Stimulated activated memory B cell treated with anti-CD40 and anti-IgM and Interleukin-4, amounts not matched to agents 10 μg/mL and 1 μg/mL and 100 μg/mL, for 72 hours (primary cell): ENCODE data around the gene COL4A4.

ENCODE experiments used
- ATAC-seq: fragments of 150-1000 bp; cut with Tn5 transposase; 2 replicates; pipeline ENCODE4 v1.10.0; 2021
- H3K27ac Mint-ChIP-seq: one replicate; pipeline ENCODE4 v1.8.0; 2022; ENCODE audit warnings: mild to moderate bottlenecking, mixed read lengths
- H3K27me3 Mint-ChIP-seq: one replicate; pipeline ENCODE4 v1.8.0; 2022; ENCODE audit warnings: mixed read lengths
- H3K36me3 Mint-ChIP-seq: one replicate; pipeline ENCODE4 v1.8.0; 2022; ENCODE audit warnings: mixed read lengths
- H3K4me1 Mint-ChIP-seq: one replicate; pipeline ENCODE4 v1.8.0; 2022; ENCODE audit warnings: mixed read lengths
- H3K4me3 Mint-ChIP-seq: one replicate; pipeline ENCODE4 v1.8.0; 2022; ENCODE audit warnings: mild to moderate bottlenecking, moderate library complexity, mixed read lengths
- H3K9me3 Mint-ChIP-seq: one replicate; pipeline ENCODE4 v1.8.0; 2022; ENCODE audit warnings: mixed read lengths

COL4A4 gene

DNA sequence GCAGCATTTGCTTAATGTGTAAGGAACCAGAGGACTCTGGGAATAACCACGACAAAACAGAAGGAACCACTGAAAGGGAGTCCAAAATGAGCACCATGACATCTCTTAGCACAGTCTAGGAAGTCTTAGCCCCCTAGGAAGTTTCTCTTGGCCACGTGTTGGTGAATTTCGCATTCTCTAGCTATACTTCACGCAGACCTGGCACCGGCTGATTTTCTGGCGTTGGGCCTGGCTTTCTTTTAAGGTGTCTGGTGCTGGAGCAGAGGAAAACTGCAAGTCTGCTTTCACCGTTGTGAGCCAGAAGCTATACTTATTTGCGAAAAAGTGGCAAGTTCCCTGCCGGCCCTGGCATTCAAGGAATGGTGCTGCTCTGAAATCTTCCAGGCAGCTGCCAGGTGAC lies 156.9 kb downstream of the COL4A4 start:
- H3K4me3 Mint-ChIP-seq = no peak overlapping the region
- peaks cover 2% of the 10 kb centered on the region for H3K9me3 Mint-ChIP-seq
- ATAC-seq = no peak
- H3K36me3 Mint-ChIP-seq = peaks cover 46% of the 10 kb centered on the region
- H3K27ac Mint-ChIP-seq = no peak overlapping the region
- no peaks in the 10 kb centered on the region for H3K27me3 Mint-ChIP-seq
- no peaks in the 10 kb centered on the region for H3K4me1 Mint-ChIP-seq

DNA sequence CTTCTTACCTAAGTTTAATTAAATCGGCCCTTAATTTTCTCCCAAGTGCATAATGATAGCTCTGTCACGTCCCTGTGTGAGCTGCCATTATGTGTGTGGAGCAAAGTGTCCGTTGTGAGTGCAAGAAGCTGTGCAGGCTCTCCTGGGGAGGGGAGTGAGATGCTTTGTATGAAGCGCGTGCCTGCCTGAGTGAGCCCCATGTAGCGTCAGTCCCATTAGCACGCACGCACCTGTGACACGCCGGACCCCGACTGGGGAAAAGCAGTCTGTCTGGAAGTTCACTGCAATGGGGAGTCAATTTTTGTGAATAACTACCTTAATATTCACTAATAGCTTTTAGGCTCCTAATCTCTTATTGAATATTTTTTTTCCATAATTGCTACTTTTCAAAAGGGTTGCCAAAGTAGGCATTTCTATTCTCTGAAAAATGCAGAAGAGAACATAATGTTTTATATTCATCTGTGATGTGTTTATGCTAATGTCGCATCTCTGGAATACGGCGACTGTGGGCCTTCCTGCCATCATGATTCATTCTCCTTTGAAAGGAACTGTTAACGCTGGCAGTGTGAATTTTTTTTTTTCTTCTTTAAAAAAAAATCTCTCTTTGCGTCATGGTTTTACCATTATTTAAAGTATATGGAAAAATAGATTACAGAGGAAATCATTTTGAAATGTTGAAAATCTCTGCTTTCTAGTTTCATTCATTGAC lies 157.7 kb downstream of the COL4A4 start:
- H3K4me3 Mint-ChIP-seq = no peak overlapping the region
- no peaks in the 10 kb centered on the region for H3K4me1 Mint-ChIP-seq
- H3K27ac Mint-ChIP-seq = no peak overlapping the region
- ATAC-seq = no peak
- peaks cover 52% of the 10 kb centered on the region for H3K36me3 Mint-ChIP-seq
- H3K27me3 Mint-ChIP-seq = no peaks in the 10 kb centered on the region
- H3K9me3 Mint-ChIP-seq = peaks cover 2% of the 10 kb centered on the region

DNA sequence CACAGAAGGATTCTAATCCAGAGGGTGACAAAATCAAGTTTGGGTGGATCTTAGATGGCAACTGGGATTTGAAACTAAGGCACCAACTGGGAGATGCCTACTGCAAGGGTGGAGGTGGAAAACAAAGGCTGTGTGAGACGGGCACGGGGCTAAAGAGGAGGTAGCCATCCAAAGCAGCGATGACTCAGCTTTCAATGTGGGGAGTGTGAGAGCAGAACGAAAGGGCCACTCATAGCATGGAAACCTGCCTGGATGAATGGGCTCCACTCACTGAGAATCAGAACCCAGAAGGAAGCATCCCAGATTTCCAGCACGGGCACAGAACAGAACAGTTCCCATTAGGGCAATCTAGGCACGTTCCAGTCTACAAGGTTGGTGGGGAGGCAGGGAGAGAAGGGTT lies 159.5 kb downstream of the COL4A4 start:
- no peaks in the 10 kb centered on the region for H3K4me1 Mint-ChIP-seq
- ATAC-seq = no peak
- peaks cover 69% of the 10 kb centered on the region for H3K36me3 Mint-ChIP-seq
- no peaks in the 10 kb centered on the region for H3K27me3 Mint-ChIP-seq
- H3K9me3 Mint-ChIP-seq = peaks cover 2% of the 10 kb centered on the region
- no peak overlapping the region for H3K4me3 Mint-ChIP-seq
- no peak overlapping the region for H3K27ac Mint-ChIP-seq

DNA sequence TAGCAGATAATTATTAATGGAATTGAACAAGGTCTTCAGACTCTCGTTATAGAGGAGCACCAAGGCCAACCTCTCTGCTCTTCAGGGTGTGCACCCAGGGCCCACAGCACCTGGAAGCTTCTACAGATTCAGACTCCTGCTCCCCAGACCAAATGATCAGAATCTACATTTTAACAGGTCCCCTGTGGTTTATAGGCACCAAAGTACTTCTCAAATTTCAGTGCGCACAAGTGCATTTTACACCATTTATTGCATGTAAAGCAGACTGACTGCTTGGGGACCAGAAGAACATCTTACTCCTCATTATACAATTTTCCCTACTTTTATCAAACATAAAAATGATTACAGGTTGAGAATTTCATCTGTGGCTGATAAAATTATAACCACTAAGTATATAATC lies 163.9 kb downstream of the COL4A4 start:
- no peak for ATAC-seq
- H3K27me3 Mint-ChIP-seq = no peaks in the 10 kb centered on the region
- no peak overlapping the region for H3K27ac Mint-ChIP-seq
- peaks cover 6% of the 10 kb centered on the region for H3K4me1 Mint-ChIP-seq
- peaks cover 64% of the 10 kb centered on the region for H3K36me3 Mint-ChIP-seq
- H3K9me3 Mint-ChIP-seq = peaks cover 2% of the 10 kb centered on the region
- H3K4me3 Mint-ChIP-seq = no peak overlapping the region

DNA sequence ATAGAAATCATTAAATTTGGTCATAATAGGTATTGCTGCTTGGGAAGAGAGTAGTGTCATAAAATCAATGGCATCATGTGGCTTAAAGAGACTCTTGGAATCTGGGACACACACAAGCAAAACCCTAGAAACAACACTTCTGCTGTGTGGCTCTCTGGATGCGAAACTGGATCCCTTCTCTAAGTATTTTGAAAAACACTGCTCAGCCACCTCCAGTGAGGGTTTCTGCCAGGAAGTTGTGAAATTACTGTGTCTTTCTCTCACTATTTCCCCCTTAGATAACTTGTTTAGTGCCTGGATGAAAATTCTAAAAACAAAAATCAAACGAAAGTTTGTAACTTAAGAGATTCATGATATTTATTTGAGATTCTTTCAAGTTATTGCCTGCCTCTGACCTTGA lies 164.3 kb downstream of the COL4A4 start:
- Mint-ChIP-seq H3K9me3 (peaks cover 2% of the 10 kb centered on the region), H3K36me3 (peaks cover 68% of the 10 kb centered on the region), H3K27me3 (no peaks in the 10 kb centered on the region), H3K4me3 (no peak overlapping the region), H3K27ac (no peak overlapping the region), H3K4me1 (peaks cover 6% of the 10 kb centered on the region)
- no peak for ATAC-seq

DNA sequence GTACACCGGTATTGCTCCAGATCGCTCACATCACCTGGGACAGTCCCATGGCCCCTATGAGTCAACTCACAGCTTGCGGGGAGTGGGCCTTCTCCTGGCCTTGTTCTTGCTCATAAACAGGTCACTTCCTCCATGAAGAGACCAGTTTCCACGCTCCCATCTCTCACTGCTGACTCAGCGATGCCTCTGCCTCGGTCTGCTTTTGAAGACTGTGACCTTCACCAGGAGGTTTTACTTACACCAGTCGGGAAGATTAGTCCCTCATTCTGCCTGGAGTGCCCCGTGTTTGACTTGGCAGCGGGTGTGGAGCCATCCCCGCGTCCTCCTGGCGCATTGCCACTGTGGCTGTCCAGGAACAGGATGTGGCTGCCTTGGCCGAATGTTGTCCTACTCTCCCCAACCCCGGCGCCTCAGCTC lies 168.4 kb downstream of the COL4A4 start:
- Mint-ChIP-seq H3K36me3 (peaks cover 46% of the 10 kb centered on the region), H3K27ac (peak overlapping the region; percentile 48), H3K9me3 (no peaks in the 10 kb centered on the region), H3K27me3 (no peaks in the 10 kb centered on the region), H3K4me1 (peaks cover 6% of the 10 kb centered on the region), H3K4me3 (no peak overlapping the region)
- ATAC-seq = peak; percentile 77

DNA sequence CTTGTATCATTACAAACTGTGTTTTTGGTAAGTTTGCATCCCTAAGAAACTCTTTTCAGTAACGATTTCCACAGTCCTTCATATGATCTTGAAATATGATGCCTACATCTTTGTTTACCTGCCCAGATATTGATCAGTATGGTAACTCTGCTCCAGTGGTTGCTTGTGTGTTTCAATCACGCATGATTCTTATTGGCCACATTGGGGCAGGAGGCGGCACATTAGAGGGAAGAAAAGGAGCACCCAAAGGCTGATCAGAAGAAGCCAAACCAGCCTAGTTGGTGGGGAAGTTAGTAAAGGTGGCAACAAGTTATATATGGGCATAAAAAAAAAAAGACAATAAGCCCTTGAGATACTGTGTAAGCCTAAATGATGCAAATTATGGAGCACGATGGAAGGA lies 169.2 kb downstream of the COL4A4 start:
- no peak overlapping the region for H3K4me3 Mint-ChIP-seq
- no peaks in the 10 kb centered on the region for H3K9me3 Mint-ChIP-seq
- peak overlapping the region; percentile 48 for H3K27ac Mint-ChIP-seq
- no peak for ATAC-seq
- H3K27me3 Mint-ChIP-seq = no peaks in the 10 kb centered on the region
- H3K4me1 Mint-ChIP-seq = peaks cover 6% of the 10 kb centered on the region
- H3K36me3 Mint-ChIP-seq = peaks cover 37% of the 10 kb centered on the region

DNA sequence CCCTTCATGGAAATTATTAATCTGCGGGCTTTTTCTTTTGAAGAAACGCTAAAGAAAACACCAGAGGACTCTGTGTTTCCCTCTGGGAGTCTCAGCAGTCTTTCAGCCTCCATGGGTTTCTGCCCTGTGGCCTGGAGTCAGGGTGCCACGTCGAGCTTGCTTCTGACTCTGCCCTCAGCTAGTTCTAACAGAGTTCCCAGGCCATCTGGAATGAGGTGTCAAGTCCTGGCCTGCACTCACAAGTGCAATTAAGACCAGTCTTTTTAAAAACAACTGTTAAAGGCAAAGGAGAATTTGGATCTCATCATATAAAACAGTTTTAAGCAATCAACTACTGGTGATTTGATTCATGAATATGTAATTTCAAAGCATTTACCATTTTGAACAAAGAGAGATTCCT lies 170.8 kb downstream of the COL4A4 start:
- Mint-ChIP-seq H3K4me1 (peaks cover 6% of the 10 kb centered on the region), H3K4me3 (no peak overlapping the region), H3K27ac (no peak overlapping the region), H3K27me3 (no peaks in the 10 kb centered on the region), H3K9me3 (no peaks in the 10 kb centered on the region), H3K36me3 (peaks cover 30% of the 10 kb centered on the region)
- no peak for ATAC-seq

DNA sequence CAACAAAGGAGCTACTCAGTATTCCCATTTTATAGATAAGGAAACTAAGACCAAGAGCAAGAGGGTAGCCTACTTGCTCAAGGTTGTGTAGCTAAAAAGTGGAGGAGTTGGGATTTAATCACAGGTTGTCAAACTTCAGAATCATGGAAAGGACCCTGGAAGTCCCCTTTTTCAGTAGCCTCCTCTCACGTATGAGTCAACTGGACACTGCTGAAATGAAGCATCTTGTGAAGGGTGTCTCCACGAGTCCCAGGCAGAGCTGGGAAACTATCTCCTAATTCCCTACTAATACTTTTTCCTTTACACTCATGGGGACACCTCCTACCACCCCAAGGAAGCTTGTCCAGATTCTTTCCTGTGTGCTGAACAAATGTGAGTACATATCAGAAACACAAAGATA lies 172.3 kb downstream of the COL4A4 start:
- ATAC-seq = no peak
- Mint-ChIP-seq H3K4me3 (no peak overlapping the region), H3K27ac (no peak overlapping the region), H3K27me3 (no peaks in the 10 kb centered on the region), H3K36me3 (peaks cover 38% of the 10 kb centered on the region), H3K4me1 (peaks cover 6% of the 10 kb centered on the region), H3K9me3 (no peaks in the 10 kb centered on the region)

DNA sequence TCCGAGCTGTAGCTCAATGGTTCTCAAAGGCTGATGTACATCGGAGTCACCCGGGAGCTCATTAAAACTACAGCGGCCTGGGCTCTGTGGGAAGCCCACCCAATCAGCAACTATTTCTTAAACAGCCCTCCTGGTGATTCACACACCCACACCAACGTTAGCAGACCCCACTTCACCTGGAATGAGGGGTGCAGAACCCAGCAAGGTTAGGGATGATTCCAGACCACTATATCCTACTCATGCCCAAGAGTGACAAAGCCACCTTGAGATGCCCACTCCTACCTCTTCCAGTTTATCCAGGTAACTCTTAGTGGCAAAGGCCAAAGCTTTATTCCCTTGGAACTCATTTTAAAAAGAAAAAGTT lies 178.4 kb downstream of the COL4A4 start:
- Mint-ChIP-seq H3K4me3 (no peak overlapping the region), H3K27me3 (no peaks in the 10 kb centered on the region), H3K27ac (peak overlapping the region; percentile 80), H3K4me1 (peaks cover 20% of the 10 kb centered on the region), H3K9me3 (no peaks in the 10 kb centered on the region), H3K36me3 (peaks cover 28% of the 10 kb centered on the region)
- ATAC-seq = no peak

DNA sequence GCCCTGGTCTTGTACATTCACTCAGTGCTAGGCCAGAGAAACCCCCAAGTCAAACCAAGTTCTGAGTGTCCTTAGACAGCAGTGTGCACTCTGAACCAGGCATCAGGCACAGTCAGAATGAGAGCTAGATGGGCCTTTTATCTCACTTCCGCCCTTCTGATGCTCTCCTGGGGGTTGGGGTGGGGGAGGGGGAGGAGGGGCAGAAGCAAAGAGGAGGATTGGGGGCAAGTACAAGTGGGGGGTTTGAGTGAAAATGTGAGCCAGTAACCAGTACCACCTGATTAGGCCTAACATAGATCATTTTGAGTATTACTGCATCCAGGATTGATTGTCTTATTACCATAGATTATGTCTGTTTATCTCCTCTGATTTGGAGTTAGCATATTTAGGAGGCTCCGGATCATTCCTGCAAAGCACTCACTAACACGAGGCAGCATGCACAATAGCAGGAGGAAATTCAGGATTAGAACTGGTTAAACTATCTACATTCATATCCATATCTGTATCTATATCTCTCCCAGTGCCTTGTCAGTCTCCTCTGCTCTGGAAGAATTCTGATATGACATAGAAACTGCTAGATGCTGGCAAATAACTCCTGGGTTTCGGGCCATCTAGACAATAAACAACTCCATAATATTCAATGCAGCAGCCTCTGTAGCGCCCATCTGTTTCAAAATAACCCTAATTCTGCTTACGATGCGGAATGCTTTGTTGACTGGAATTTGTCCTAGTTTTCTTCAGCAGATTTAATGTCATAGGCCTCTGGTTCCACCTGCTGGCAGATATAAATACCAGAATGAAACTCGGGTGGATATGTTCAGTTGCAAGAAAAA lies 179.0 kb downstream of the COL4A4 start:
- no peaks in the 10 kb centered on the region for H3K9me3 Mint-ChIP-seq
- H3K27me3 Mint-ChIP-seq = no peaks in the 10 kb centered on the region
- peaks cover 20% of the 10 kb centered on the region for H3K4me1 Mint-ChIP-seq
- peak; percentile 94 for ATAC-seq
- H3K27ac Mint-ChIP-seq = peak overlapping the region; percentile 80
- peaks cover 28% of the 10 kb centered on the region for H3K36me3 Mint-ChIP-seq
- no peak overlapping the region for H3K4me3 Mint-ChIP-seq

DNA sequence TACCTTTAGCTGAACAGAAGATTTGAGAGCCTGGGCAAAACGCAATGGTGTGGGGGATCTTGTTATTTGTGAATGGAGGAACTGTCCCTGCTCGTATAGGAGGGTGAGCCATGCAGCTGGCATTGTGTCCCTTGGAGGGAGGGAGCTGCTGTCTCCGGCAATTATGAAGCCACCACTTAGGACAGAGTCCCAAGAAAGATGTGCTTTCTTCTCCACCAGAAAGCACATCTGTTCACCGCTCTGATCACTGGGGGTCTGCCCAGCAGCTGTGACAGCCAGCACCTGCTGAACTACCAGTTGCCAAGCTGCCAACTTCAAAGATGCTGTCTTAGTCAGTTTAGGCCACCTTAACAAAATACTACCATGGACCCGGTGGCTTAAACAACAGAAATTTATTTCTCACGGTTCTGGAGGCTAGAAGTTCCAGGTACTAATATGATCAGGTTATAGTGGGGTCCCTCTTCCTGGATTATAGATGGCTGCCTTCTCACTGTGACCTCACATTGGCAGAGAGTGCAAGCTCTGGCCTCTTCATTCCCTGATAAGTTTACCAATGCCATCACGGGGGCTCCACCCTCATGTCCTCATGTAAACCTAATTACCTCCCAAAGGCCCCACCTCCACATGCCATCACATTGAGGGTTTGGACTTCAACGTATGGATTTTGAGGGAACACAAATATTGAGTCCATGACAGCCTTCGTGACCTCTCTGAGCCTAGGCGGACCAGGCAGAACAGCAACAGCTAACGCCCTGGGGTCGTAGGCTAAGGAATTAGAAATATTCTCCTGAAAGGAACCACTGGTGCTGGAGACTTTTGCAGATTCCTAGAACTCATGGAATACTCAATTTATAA lies 179.9 kb downstream of the COL4A4 start:
- Mint-ChIP-seq H3K27ac (peak overlapping the region; percentile 80), H3K9me3 (no peaks in the 10 kb centered on the region), H3K4me3 (no peak overlapping the region), H3K36me3 (peaks cover 22% of the 10 kb centered on the region), H3K4me1 (peaks cover 20% of the 10 kb centered on the region), H3K27me3 (no peaks in the 10 kb centered on the region)
- peak; percentile 5 for ATAC-seq

DNA sequence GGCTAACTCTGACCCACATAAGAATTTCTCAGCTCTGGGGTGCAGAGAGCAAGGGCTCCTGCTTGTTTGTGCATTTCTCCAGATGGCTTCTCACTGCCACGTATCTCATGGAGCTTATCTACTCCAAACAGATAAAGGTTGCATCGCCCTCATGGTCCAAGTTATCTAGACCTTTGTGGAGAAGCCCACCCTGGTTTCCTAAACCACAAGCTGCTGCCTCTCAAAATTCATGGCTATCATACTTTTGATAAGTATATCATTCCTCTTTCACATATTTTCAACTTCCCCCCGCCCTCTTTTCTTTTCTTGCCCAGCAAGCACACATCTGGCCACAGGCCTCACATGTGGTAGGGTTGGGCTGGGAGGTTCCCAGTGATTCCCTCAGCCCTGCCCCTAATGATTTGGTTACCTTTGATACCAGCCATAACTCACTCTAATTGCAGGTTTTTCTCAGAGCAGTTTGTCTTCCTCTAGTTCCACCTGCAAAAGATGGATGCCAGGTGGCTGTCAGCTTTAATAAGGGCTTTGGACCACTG lies 182.1 kb downstream of the COL4A4 start:
- no peak for ATAC-seq
- Mint-ChIP-seq H3K27ac (peak overlapping the region; percentile 25), H3K4me3 (no peak overlapping the region)

DNA sequence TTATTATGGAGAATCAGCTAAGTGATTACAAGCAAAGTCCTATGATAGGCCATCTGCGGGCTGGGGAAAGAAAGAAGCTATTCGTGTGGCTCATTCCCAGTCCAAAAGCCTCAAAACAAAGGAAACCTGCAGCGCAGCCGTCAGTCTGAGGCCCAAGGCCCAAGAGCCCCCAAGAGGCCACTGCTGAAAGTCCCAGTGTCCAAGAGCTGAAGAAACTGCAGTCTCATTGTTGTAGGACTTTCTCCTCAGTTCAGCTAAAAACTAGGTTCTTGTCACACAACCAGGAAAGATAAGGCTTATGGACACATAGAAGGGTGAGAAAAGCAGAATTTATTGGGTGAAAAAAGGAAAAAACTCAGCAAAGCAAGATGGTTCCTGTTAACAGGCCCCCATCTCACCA lies 185.0 kb downstream of the COL4A4 start:
- H3K4me3 Mint-ChIP-seq = no peak overlapping the region
- ATAC-seq = no peak
- peaks cover 13% of the 10 kb centered on the region for H3K36me3 Mint-ChIP-seq
- H3K4me1 Mint-ChIP-seq = peaks cover 6% of the 10 kb centered on the region
- H3K27ac Mint-ChIP-seq = no peak overlapping the region
- H3K27me3 Mint-ChIP-seq = no peaks in the 10 kb centered on the region
- H3K9me3 Mint-ChIP-seq = no peaks in the 10 kb centered on the region

More for the DNA sequence above, 182.1 kb downstream of the COL4A4 start:
- H3K27me3 Mint-ChIP-seq = no peaks in the 10 kb centered on the region
- H3K4me1 Mint-ChIP-seq = peaks cover 20% of the 10 kb centered on the region
- peaks cover 19% of the 10 kb centered on the region for H3K36me3 Mint-ChIP-seq
- H3K9me3 Mint-ChIP-seq = no peaks in the 10 kb centered on the region

DNA sequence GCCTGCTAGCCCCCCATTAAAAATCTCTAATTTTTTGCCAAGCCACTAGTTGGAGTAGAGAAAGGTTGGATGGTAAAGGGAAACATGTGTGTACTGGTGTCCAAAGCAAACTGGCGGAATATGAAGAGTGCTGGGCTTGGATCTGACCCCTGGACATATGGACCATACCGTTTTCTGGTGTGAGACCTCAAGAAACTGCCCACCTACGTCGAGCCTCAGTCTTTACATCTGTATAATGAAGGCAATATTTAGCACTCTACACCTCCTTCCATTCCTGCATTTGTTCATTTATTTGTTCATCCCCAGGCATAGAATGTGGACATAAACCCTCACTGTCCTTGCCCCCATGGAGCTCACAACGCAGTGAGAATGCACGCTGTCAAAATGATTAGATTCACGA lies 185.7 kb downstream of the COL4A4 start:
- peaks cover 19% of the 10 kb centered on the region for H3K36me3 Mint-ChIP-seq
- no peaks in the 10 kb centered on the region for H3K27me3 Mint-ChIP-seq
- H3K9me3 Mint-ChIP-seq = no peaks in the 10 kb centered on the region
- H3K4me1 Mint-ChIP-seq = no peaks in the 10 kb centered on the region
- H3K27ac Mint-ChIP-seq = no peak overlapping the region
- no peak for ATAC-seq
- H3K4me3 Mint-ChIP-seq = no peak overlapping the region
